Stimulated activated CD4-positive, alpha-beta T cell treated with anti-CD3 and anti-CD28 coated beads, Interleukin-1b, Interleukin-23, amount 100 ng/mL, for 1 hour (primary cell): ENCODE measurements around the gene RPS15A.

ENCODE experiments used
- DNase-seq, 2 donors: peaks; one replicate each; pipeline ENCODE4 v3.0.0-alpha.2; 2020; ENCODE audit warnings: low read depth in 2 of 2

Gene RPS15A

DNA sequence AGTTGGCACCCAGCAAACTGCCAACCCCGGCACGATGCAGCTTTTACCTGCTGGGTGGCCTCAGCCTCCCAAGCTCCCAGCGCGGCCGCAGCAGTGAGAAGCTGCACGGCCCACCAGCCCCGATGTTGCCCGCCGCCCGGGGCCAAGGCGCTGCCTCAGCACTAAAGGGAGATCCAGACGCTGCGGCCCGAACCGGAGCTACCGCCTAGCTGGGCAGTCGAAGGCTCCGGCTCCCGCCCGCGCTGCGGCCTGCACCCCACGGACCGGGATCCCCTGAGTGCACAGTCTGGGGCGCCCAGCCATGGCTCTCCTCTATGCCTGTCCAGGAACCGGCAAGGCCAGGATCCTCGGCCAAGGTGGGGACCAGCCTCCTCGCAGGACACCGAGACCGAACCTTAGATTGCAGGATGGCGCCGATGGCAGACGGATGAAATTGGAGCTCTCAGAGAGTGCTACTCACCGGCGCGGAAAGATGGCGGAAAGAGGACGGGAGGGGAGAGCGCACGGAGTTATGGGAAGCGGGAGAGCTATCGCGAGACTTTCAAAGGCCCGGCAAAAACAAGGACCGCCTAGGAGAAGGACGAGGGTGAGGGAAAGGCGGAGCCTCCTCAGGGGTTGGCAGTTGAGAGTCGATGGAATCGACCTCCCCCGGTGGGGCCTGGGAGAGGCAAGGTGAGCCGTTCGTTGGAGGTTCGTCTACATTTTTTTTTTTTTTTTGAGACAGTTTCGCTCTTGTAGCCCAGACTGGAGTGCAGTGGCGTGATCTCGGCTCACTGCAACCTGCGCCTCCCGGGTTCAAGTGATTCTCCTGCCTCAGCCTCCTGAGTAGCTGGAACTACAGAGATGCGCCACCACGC, at the start of gene RPS15A:
Gene RPS15A (minus strand): TSS at position 485 of the 857 bp plus-strand sequence. CDS start 1,221 bp downstream, outside the sequence.
- peak; percentile 76 to 81 for DNase-seq

GRCh38 chr16:18839555-18839954, 49.4 kb upstream of the RPS15A start:
- no peak for DNase-seq

DNA sequence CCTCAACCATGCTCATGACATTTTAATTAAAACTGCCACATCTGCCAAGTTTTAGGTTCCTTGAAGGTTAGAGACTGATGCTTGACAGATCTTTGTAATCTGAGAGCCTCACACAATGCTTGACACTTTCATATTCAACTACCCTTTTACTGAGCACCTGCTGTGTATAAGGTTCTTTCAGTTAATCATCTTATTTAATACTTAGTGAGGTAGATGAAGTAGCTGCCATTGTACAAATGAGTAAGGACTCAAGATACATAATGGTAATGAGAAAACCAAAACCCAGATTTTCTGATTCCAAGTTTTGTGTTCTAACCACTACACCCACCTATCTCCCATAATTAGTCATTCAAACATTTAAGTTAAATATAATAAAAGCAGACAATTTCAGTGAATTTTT, 46.6 kb upstream of the RPS15A start:
- no peak for DNase-seq

GRCh38 chr16:18834864-18835263, 44.7 kb upstream of the RPS15A start:
- no peak for DNase-seq

GRCh38 chr16:18833707-18834505, 43.8 kb upstream of the RPS15A start:
- no peak for DNase-seq

DNA sequence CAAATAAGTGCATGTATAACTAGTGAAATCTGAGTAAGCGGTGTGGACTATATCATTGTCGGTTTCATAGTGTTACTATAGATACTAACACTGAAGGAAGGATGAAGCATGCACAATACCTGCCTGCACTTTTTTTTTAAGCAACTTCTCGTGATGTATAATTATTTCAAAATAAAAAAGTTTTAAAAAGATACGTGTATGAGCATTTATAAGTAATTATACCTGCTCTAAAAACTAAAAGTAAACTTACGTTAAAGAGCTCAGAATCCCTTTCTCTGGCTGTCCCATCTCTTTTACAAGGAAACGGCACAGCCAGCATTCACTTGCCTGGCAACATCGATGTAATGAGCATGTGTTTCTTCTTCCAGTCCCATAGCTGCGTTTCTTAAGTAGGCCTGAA, 42.5 kb upstream of the RPS15A start:
- DNase-seq: no peak

DNA sequence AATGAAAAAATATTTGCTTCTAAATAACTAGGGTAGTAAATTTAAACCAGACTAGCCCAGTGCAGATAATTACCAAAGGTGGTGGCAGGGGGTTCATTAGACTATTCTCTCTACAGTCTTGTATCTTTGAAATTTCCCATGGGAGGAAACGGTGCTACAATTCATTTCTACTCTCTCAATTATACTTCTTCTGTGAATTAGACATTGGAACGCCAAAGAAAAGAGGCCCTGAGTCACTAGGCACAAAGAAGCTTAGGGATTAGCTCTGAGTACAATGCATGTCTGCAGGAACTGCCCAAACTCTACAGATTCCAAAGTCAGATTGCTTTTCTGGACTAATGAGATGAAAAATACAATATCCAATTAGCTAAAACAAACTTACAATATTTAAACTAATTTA, 41.9 kb upstream of the RPS15A start:
- no peak for DNase-seq

- DNase-seq: no peak
These were observed 39.1 kb upstream of the RPS15A start for GRCh38 chr16:18829251-18829650.

GRCh38 chr16:18827890-18828289, 37.8 kb upstream of the RPS15A start:
- DNase-seq: no peak

- no peak for DNase-seq
These were observed 26.2 kb upstream of the RPS15A start for GRCh38 chr16:18816286-18816685.

GRCh38 chr16:18811925-18812324, 21.8 kb upstream of the RPS15A start:
- no peak for DNase-seq

DNA sequence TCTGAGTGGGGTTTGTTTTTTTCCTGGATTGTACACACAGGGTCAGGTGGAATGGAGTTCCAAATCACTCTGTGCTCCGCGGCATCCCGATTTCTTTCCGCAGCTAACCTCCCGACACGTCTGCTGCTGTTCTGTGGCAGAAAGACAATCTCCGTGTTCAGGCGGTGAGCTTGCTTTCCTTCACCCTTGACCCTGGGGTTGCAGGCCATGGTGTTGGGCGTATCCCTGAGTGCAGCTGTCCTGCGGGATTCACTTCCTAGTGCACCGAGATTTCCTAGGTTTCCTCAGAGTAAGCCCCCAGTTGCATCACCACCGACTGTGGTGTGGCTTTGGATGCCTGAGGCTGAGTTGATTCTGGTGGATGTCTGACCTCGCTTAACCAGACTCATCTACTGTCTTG, 19.0 kb upstream of the RPS15A start:
- no peak for DNase-seq

- DNase-seq: no peak
These were observed 15.2 kb upstream of the RPS15A start for GRCh38 chr16:18805257-18805773.

- no peak for DNase-seq
These were observed 14.4 kb upstream of the RPS15A start for GRCh38 chr16:18804540-18804939.

DNA sequence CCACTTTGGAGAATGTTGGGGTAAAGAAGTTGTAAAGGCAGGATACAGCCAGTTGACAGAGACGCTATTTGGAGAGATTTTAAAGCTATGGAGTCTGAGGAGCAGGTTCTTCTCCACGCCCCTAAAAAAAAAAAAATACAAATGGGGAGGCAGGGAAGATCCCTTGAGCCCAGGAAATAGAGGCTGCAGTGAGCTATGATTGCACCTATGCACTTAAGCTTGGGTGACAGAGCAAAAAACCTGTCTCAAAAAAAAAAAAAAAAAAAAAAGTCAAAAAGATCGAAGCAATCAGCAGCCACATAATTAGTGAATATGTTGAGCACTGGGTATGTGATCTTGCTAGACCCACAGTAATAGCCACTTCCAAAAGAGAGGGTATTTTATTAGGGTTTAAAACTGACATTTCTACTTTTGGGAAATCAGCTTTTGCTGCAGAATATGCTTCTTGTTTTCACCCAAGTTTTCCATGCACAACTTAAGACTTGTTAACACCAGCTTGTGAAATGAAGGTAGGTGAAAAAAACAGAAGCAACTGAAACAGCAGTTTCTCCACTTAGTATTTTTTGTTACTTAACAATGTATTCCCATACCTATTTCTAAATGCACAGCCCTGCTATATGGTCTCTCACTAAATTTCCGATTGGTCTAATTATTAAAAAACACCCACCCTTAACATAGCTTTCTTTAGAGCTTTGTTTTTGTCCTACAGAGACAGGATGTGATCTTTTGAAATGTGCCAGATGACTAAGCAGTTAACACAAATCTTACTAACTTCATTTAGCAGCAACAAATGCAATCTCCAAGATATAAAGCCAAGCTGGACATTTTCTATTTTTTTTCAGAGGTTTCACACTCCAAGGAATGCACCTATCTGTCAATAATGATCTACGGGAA, 13.7 kb upstream of the RPS15A start:
- DNase-seq: no peak

DNA sequence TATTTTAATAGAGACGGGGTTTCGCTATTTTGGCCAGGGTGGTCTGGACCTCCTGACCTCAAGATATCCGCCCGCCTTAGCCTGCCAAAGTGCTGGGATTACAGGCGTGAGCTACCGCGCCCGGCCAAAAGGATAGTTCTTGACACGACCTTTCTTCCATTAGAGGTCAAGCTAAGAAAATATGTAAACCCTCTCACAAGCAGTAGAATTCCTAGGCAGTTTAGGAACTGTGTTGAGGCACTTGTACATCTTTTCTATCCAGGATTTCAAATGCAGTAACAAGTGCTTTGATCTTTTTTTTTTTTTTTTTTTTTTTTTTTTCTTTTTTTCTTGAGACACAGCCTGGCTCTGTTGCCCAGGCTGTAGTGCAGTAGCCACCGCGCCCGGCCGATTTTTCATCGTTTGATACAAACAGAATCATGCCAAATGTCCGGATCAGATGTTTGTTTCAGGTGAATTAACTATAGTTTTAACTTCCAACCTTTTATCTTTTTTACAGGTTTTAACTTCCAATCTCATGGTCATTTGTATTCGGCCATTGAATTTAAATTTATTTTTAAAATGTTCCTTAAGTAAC, 12.7 kb upstream of the RPS15A start:
- no peak for DNase-seq

GRCh38 chr16:18801145-18801972, 11.2 kb upstream of the RPS15A start, which contains the start of gene ARL6IP1:
ARL6IP1 (minus strand) TSS chr16:18801549; CDS start chr16:18801466, 83 bp downstream.
- peak; percentile 95 to 98 for DNase-seq

DNA sequence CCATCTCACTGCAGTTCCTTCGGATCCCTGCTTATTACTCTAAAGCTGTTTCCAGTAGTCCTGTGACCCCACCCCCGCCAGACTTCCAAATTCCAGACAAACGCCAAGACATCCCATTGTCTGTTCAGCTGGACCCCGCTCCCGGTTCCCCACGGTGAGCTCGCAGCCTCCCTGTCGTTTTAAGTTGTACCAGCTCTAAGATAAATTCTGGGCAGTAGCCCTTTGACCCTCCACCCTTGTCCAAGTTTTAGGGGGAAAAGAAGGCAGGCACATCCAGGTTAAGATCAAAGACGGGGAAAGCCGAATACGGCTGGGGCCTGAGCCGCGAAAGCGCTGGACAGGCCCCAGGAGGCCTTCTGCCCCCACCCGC, 10.6 kb upstream of the RPS15A start:
- no peak for DNase-seq

- DNase-seq: no peak
These were observed 10.2 kb upstream of the RPS15A start for GRCh38 chr16:18800293-18800692.

- DNase-seq: no peak
These were observed 9.4 kb upstream of the RPS15A start for GRCh38 chr16:18799500-18799899.
